ENCODE results near the gene NPFFR1. TPM values are rescaled to one million over a fixed set of nuclear protein-coding genes. Genes with fewer than 3 reads are reported as not detected.
"Not testable (repeated sequence)": the region's sequence is repeated elsewhere in the genome, so short reads cannot be mapped to it uniquely, and the experiment has no call there.

The NPFFR1 gene
- total and polyA plus RNA-seq, 10 of the 15 experiments (the other 5 are each of a cell fraction or from before 2014, with no cell fraction given): 0.03 TPM; not detected in 9

GRCh38 chr10:70258216-70258615 is 25.6 kb downstream of the NPFFR1 start (continued):
- TF ChIP-seq CUX1 (IDR thresholded peaks at IDR 0.05; ENCODE audit: insufficient replicate concordance, low read depth, low read length) (no peak), PAX8 (IDR thresholded peaks at IDR 0.05) (no peak), RELB (IDR thresholded peaks at IDR 0.05; ENCODE audit: low read depth) (no peak), RAD21 (IDR thresholded peaks at IDR 0.05; ENCODE audit: insufficient read depth, low read depth, low read length) (no peak), CTCF (IDR thresholded peaks at IDR 0.05 in 2 of 3, conservative IDR thresholded peaks at IDR 0.05 in 1 of 3; ENCODE audit: control insufficient read depth in 2 of 3, extremely low read depth in 1 of 3, insufficient read depth in 1 of 3, low read depth in 3 of 3, low read length in 3 of 3) (no peak), NFYB (IDR thresholded peaks at IDR 0.05; ENCODE audit: insufficient read depth, low read depth, low read length) (no peak), HDAC6 (IDR thresholded peaks at IDR 0.05; ENCODE audit: unreplicated experiment) (no peak)

GRCh38 chr10:70257816-70258215 is 26.0 kb downstream of the NPFFR1 start:
- H3K79me2 ChIP-seq (ENCODE audit: control insufficient read depth, insufficient read depth, low read length); RAD21 ChIA-PET (ENCODE audit: unreplicated experiment); BruUV-seq (replicated peaks); H3K36me3 ChIP-seq (ENCODE audit: control insufficient read depth in 2 of 2, insufficient read depth in 2 of 2, low read length in 1 of 2); H3K4me1 ChIP-seq (ENCODE audit: control insufficient read depth, insufficient read depth, low read length); DNase-seq (ENCODE audit: low read depth, low spot score); H3K4me3 ChIP-seq; in situ Hi-C loops (cut with MboI); H4K20me1 ChIP-seq (ENCODE audit: control insufficient read depth, insufficient read depth); FAIRE-seq; H3K9ac ChIP-seq (ENCODE audit: control insufficient read depth, insufficient read depth, low read length); intact Hi-C loops (cut with micrococcal nuclease; ENCODE audit: unreplicated experiment); H2AFZ ChIP-seq (ENCODE audit: control insufficient read depth, low read depth, low read length); H3K4me2 ChIP-seq (ENCODE audit: control insufficient read depth, insufficient read depth); H3K27ac ChIP-seq (ENCODE audit: control insufficient read depth, insufficient read depth); ATAC-seq: not testable (repeated sequence)
- ChIA-PET CTCF (interaction anchor here (1.2 kb wide), 1 partner anchor 14 kb away, joined by 3 read pairs; no protein-coding TSS in a partner anchor), POLR2A (interaction anchor here (0.7 kb wide), 1 partner anchor 29 kb away, joined by 3 read pairs; no protein-coding TSS in a partner anchor), SMC1A (ENCODE audit: uncharacterized antibody, unreplicated experiment) (interaction anchor here (1.7 kb wide), 1 partner anchor 106 kb away, joined by 3 read pairs; no protein-coding TSS in a partner anchor)
- Histone ChIP-seq H3K9me3 (replicated peaks; ENCODE audit: control insufficient read depth, insufficient read depth, low read length) (peaks cover 15% of the 10 kb centered on the region; the same call in 2 of the 3 replicates), H3K27me3 (replicated peaks in 1 of 2; ENCODE audit: control insufficient read depth in 2 of 2, insufficient read depth in 2 of 2, low read length in 1 of 2) (peaks cover 3 to 16% of the 10 kb centered on the region in 2 experiments)
- 64% methylated on average over 8 of the region's 8 CpGs for WGBS (ENCODE audit: insufficient coverage, insufficient replicate concordance, low lambda C conversion rate, missing lambda C conversion rate)
